ENCODE data around the gene POU2F1.
"Not testable (repeated sequence)": the region's sequence is repeated elsewhere in the genome, so short reads cannot be mapped to it uniquely, and the experiment has no call there.

- not testable (repeated sequence) for TF ChIP-seq CTCF (IDR thresholded peaks at IDR 0.05 in 4 of 5, conservative IDR thresholded peaks at IDR 0.05 in 1 of 5); POLR2A (IDR thresholded peaks at IDR 0.05)
Measured at GRCh38 chr1:167224734-167225235, 4.1 kb downstream of the POU2F1 start.
